ENCODE data around the gene SHPK. TPM values are rescaled to one million over a fixed set of nuclear protein-coding genes. Genes with fewer than 3 reads are reported as not detected.

SHPK gene
- total RNA-seq, 1 donor from 2014 or later, result 26.9 TPM

Other genes with a start within 250 kb of the SHPK start
- gene OR3A2, start 249.9 kb downstream of the SHPK start, total RNA-seq, result not detected
- not detected for gene OR1E1, start 237.8 kb downstream of the SHPK start, total RNA-seq
- gene OR3A3, start 224.9 kb downstream of the SHPK start, total RNA-seq, result not detected
- not detected for gene OR1E2, start 202.4 kb downstream of the SHPK start, total RNA-seq
- gene SPATA22, start 164.4 kb downstream of the SHPK start, total RNA-seq, result not detected
- gene ASPA, start 160.3 kb downstream of the SHPK start, total RNA-seq, result 5.1 TPM
- 0.28 TPM for gene TRPV3, start 78.4 kb downstream of the SHPK start, total RNA-seq
- gene TRPV1, start 26.8 kb downstream of the SHPK start, total RNA-seq, result 14.8 TPM
- gene CTNS, start 510 bp upstream of the SHPK start, total RNA-seq, result 8.7 TPM
- gene TAX1BP3, start 32.3 kb upstream of the SHPK start, total RNA-seq, result 12.4 TPM
- 26.6 TPM for gene EMC6, start 32.6 kb upstream of the SHPK start, total RNA-seq
- gene P2RX5, start 59.9 kb upstream of the SHPK start, total RNA-seq, result not detected
- 0.05 TPM for gene HASPIN, start 87.7 kb upstream of the SHPK start, total RNA-seq
- gene ITGAE, start 164.9 kb upstream of the SHPK start, total RNA-seq, result 5.6 TPM
- gene NCBP3, start 210.0 kb upstream of the SHPK start, total RNA-seq, result 11.5 TPM